DMS53 (cell line): ENCODE data around the gene TCF25.
A peak's percentile ranks its signal among the peaks of the same experiment; 100 is the strongest.
"Not testable (repeated sequence)": the region's sequence is repeated elsewhere in the genome, so short reads cannot be mapped to it uniquely, and the experiment has no call there.

Experiments
- DNase-seq: peaks from one replicate; lab custom pipeline; 2025; lab: John Stamatoyannopoulos, UW

TCF25 gene

GRCh38 chr16:89918453-89919347 lies 45.3 kb downstream of the TCF25 start, which contains the start of gene MC1R:
Gene MC1R (plus strand): TSS chr16:89918862. CDS start chr16:89919259, 397 bp downstream.
- peak; percentile 48 for DNase-seq

DNA sequence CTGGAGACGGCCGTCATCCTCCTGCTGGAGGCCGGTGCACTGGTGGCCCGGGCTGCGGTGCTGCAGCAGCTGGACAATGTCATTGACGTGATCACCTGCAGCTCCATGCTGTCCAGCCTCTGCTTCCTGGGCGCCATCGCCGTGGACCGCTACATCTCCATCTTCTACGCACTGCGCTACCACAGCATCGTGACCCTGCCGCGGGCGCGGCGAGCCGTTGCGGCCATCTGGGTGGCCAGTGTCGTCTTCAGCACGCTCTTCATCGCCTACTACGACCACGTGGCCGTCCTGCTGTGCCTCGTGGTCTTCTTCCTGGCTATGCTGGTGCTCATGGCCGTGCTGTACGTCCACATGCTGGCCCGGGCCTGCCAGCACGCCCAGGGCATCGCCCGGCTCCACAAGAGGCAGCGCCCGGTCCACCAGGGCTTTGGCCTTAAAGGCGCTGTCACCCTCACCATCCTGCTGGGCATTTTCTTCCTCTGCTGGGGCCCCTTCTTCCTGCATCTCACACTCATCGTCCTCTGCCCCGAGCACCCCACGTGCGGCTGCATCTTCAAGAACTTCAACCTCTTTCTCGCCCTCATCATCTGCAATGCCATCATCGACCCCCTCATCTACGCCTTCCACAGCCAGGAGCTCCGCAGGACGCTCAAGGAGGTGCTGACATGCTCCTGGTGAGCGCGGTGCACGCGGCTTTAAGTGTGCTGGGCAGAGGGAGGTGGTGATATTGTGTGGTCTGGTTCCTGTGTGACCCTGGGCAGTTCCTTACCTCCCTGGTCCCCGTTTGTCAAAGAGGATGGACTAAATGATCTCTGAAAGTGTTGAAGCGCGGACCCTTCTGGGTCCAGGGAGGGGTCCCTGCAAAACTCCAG lies 46.4 kb downstream of the TCF25 start:
- DNase-seq = no peak

- peak; percentile 48 for DNase-seq
Measured at GRCh38 chr16:89920723-89921122, 47.3 kb downstream of the TCF25 start.

DNA sequence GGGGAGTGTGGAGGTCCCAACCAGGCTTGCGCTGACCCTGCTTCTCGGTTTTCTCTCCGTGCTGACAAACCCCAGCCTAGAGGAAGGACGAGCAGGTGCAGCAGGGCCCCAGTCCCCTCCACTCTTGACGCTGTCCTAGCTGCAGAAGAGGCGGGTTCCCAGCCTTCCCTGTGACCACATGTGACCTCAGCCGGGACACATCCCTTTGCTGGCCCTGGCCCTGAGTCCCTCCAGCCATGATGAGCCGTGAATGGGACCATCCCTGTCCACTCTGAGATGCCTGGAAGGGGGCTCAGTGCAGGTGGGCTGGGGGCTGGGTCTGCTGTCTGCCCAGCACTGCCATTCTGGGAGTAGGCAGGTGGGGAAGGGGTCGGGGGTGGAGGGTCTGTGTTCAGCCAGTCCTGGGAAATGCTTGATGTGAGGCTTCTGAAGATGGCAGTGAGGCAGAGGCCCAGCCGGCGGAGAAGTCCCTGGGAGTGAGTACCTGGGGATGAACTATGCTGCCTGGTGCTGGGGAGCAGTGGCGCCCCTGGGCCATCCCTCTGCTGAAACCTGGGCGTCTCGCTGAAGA lies 47.8 kb downstream of the TCF25 start:
- DNase-seq = peak; percentile 89

GRCh38 chr16:89921702-89922476 lies 48.5 kb downstream of the TCF25 start:
- peak; percentile 87 for DNase-seq

- peak; percentile 91 for DNase-seq
Measured at GRCh38 chr16:89922477-89922883, 49.1 kb downstream of the TCF25 start.

- DNase-seq = peak; percentile 89
Measured at GRCh38 chr16:89922884-89923639, 49.7 kb downstream of the TCF25 start, which contains the start of gene TUBB3. Gene TUBB3 (plus strand): TSS chr16:89923342. CDS start chr16:89923402, 60 bp downstream.

GRCh38 chr16:89923640-89924296 lies 50.4 kb downstream of the TCF25 start:
- DNase-seq = peak; percentile 60

- DNase-seq = peak; percentile 75
Measured at GRCh38 chr16:89924297-89924924, 51.0 kb downstream of the TCF25 start.

DNA sequence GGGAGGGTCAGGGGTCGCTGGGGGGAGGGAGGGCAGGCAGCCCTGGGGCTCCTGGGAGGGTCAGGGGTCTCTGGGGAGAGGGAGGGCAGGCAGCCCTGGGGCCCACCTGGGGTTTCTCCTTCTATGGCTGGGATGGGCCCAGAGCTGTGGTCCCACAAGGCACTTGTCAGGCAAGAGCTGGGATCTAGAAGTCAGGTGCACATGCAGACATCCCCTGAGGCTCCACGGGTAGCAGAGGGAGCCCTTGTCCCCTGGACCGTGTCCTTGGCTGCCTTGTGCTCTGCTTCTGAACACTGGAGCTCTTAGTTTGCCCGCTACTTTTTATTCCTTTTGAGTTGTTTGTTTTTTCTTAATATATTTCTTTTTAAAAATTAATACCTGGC lies 51.5 kb downstream of the TCF25 start:
- peak; percentile 63 for DNase-seq

DNA sequence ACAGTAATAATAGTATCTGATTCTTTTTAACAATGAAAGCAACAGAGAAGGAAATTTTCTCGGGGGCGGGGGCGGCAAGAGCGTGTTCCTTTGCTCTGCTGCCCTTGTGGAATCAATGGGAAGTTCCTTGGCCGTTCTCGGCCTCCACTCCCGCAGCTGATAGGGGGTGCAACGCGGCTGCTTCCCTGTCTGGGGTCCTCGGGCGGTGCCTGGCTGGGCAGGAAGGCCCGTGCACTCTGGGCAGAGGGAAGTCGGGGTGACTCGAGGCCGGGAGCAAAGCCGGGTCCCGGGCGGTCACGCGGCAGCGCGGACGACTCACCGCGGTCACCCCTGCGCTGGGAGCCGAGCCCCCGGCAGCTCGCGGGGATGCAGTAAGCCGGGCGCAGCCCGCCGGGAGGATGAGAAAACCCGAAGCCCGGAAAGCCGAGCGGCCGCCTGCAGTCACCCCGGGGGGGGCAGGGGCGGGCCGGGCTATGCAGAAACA lies 52.2 kb downstream of the TCF25 start:
- DNase-seq = peak; percentile 65

GRCh38 chr16:89931305-89931896 lies 58.0 kb downstream of the TCF25 start:
- no peak for DNase-seq

GRCh38 chr16:89931964-89932363 lies 58.6 kb downstream of the TCF25 start:
- DNase-seq = no peak

GRCh38 chr16:89934019-89934418 lies 60.6 kb downstream of the TCF25 start:
- DNase-seq = not testable (repeated sequence)

- DNase-seq = no peak
Measured at GRCh38 chr16:89934611-89935553, 61.5 kb downstream of the TCF25 start.

- not testable (repeated sequence) for DNase-seq
Measured at GRCh38 chr16:89935620-89936019, 62.2 kb downstream of the TCF25 start.

- no peak for DNase-seq
Measured at GRCh38 chr16:89936034-89936433, 62.6 kb downstream of the TCF25 start.

- DNase-seq = no peak
Measured at GRCh38 chr16:89936508-89936907, 63.1 kb downstream of the TCF25 start.
